DND-41 (cell line): ENCODE results near the gene FARP1.

Source experiments
- ATAC-seq: fragments of 200-7000 bp; cut with Tn5 transposase; 3 replicates; pipeline ENCODE4 v1.9.1; 2021; ENCODE audit warnings: low read depth; ENCODE audit not compliant: insufficient read depth
- DNase-seq: peaks from one replicate; pipeline ENCODE4 v3.0.0-alpha.2; 2020
- H2AFZ ChIP-seq: 2 replicates; pipeline ENCODE4 v1.6.0; 2012; ENCODE audit warnings: low read depth, low read length
- H3K27ac ChIP-seq: 2 replicates; pipeline ENCODE4 v1.5.1; 2012; ENCODE audit warnings: low read length, inconsistent platforms
- H3K27me3 ChIP-seq: fragments of 200-600 bp; sonication (generic); 2 replicates; pipeline ENCODE4 v1.6.0; 2012; ENCODE audit warnings: low read length, mild to moderate bottlenecking, inconsistent platforms; ENCODE audit not compliant: insufficient read depth, poor library complexity
- H3K36me3 ChIP-seq: 2 replicates; pipeline ENCODE4 v1.5.1; 2012; ENCODE audit warnings: low read length, inconsistent platforms; ENCODE audit not compliant: insufficient read depth
- H3K4me1 ChIP-seq: 2 replicates; pipeline ENCODE4 v1.5.1; 2012; ENCODE audit warnings: mild to moderate bottlenecking, low read length; ENCODE audit not compliant: insufficient read depth
- H3K4me2 ChIP-seq: 2 replicates; pipeline ENCODE4 v1.6.0; 2012; ENCODE audit warnings: mild to moderate bottlenecking, moderate library complexity, low read length, inconsistent platforms; ENCODE audit not compliant: insufficient read depth
- H3K4me3 ChIP-seq, 2 experiments: fragments of 200-600 bp in 1 of 2; shearing (Covaris generic) in 1 of 2; 2 replicates each; pipeline ENCODE4 v1.5.1; 2012 to 2016; ENCODE audit warnings: inconsistent platforms in 2 of 2, low read length in 2 of 2, mild to moderate bottlenecking in 2 of 2, low read depth in 1 of 2, moderate library complexity in 1 of 2
- H3K79me2 ChIP-seq: 2 replicates; pipeline ENCODE4 v1.6.0; 2012; ENCODE audit warnings: low read length, inconsistent platforms; ENCODE audit not compliant: insufficient read depth
- H3K9ac ChIP-seq: 2 replicates; pipeline ENCODE4 v1.6.0; 2012; ENCODE audit warnings: low read depth, mild to moderate bottlenecking, inconsistent platforms, low read length, moderate library complexity
- H3K9me3 ChIP-seq: 2 replicates; pipeline ENCODE4 v1.5.1; 2012; ENCODE audit warnings: low read length, moderate library complexity, mild to moderate bottlenecking, inconsistent platforms; ENCODE audit not compliant: insufficient read depth, severe bottlenecking
- H4K20me1 ChIP-seq: 2 replicates; pipeline ENCODE4 v1.6.0; 2012; ENCODE audit warnings: low read length; ENCODE audit not compliant: insufficient read depth
- EZH2 ChIP-seq: IDR thresholded peaks from 3 replicates; pipeline ENCODE4 v1.6.1; 2012; ENCODE audit warnings: borderline replicate concordance, low read depth, mild to moderate bottlenecking, moderate library complexity, low read length, inconsistent platforms; ENCODE audit not compliant: severe bottlenecking
- TF ChIP-seq, protein P1 (sequence below): IDR thresholded peaks from 2 replicates; pipeline ENCODE4 v1.5.1; 2012; ENCODE audit warnings: borderline replicate concordance, low read length, moderate library complexity, mild to moderate bottlenecking; ENCODE audit not compliant: poor library complexity, severe bottlenecking; ENCODE audit errors: extremely low read depth

Gene FARP1

DNA sequence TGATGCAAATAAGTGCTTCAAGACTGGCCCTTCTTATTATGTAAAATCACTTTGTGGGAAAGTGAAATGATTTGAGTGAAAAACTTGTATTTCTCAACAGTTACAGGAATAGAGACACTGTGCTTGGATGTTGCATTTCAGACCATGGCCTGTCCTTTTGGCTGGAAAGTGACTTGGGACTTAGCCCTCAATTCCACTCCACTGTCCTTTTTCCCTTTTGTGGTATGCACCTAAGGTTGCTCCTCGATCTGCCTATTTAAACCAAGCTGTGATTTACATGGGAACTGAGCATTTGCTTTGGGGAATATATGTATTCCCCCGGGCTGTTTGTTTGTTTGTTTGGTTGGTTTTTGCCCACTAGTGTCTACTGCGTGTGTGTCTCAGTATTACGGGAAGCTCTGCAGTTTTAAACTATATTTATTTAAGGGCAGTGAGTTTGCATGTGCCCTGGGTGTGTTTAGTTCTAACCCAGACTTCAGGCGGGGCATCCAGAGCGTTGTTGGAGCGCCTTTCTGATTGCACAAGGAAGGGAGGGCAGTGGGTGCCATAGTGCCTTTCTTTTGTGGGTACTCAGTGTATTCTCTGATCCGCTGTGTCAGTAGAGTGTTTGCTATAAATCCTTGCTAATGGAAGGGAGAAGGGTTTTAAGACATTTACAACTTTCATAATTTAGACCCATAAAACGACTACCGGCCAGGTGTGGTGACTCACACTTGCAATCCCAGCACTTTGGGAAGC, 52.3 kb downstream of the FARP1 start:
- no peak for ATAC-seq
- Histone ChIP-seq H3K36me3 (no peaks in the 10 kb centered on the region), H3K4me1 (no peaks in the 10 kb centered on the region), H3K9me3 (no peaks in the 10 kb centered on the region), H3K79me2 (no peaks in the 10 kb centered on the region), H3K9ac (no peak overlapping the region), H3K4me2 (no peak overlapping the region), H2AFZ (no peak overlapping the region), H3K27ac (no peak overlapping the region), H3K4me3 (no peak overlapping the region), H4K20me1 (no peaks in the 10 kb centered on the region), H3K27me3 (no peaks in the 10 kb centered on the region)
- no peak for DNase-seq
- no peak for TF ChIP-seq EZH2
- TF ChIP-seq, protein P1, sequence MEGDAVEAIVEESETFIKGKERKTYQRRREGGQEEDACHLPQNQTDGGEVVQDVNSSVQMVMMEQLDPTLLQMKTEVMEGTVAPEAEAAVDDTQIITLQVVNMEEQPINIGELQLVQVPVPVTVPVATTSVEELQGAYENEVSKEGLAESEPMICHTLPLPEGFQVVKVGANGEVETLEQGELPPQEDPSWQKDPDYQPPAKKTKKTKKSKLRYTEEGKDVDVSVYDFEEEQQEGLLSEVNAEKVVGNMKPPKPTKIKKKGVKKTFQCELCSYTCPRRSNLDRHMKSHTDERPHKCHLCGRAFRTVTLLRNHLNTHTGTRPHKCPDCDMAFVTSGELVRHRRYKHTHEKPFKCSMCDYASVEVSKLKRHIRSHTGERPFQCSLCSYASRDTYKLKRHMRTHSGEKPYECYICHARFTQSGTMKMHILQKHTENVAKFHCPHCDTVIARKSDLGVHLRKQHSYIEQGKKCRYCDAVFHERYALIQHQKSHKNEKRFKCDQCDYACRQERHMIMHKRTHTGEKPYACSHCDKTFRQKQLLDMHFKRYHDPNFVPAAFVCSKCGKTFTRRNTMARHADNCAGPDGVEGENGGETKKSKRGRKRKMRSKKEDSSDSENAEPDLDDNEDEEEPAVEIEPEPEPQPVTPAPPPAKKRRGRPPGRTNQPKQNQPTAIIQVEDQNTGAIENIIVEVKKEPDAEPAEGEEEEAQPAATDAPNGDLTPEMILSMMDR, result no peak

DNA sequence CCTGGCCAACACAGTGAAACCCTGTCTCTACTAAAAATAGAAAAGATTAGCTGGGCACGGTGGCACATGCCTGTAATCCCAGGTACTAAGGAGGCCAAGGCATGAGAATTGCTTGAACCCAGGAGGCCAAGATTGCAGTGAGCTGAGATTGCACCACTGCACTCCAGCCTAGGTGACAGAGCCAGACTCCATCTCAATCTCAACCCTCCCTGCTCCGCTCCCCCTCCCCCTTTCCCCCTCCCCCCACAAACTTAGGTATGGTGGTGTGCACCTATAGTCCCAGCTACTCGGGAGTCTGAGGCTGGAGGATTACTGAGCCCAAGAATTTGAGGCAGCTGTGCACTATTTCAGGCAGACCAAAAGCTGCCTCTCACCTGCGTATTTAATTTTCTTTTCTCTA, 55.8 kb downstream of the FARP1 start:
- TF ChIP-seq, protein P1, result no peak
- TF ChIP-seq EZH2, result no peak
- peaks cover 10% of the 10 kb centered on the region for H3K4me1 ChIP-seq
- ATAC-seq, result no peak
- H3K27ac ChIP-seq, result no peak overlapping the region
- DNase-seq, result no peak
- no peak overlapping the region for H2AFZ ChIP-seq
- no peaks in the 10 kb centered on the region for H3K79me2 ChIP-seq
- H3K9ac ChIP-seq, result no peak overlapping the region
- H3K4me3 ChIP-seq, result no peak overlapping the region
- H3K27me3 ChIP-seq, result no peaks in the 10 kb centered on the region
- H3K4me2 ChIP-seq, result no peak overlapping the region
- no peaks in the 10 kb centered on the region for H3K9me3 ChIP-seq
- H3K36me3 ChIP-seq, result no peaks in the 10 kb centered on the region
- no peaks in the 10 kb centered on the region for H4K20me1 ChIP-seq

DNA sequence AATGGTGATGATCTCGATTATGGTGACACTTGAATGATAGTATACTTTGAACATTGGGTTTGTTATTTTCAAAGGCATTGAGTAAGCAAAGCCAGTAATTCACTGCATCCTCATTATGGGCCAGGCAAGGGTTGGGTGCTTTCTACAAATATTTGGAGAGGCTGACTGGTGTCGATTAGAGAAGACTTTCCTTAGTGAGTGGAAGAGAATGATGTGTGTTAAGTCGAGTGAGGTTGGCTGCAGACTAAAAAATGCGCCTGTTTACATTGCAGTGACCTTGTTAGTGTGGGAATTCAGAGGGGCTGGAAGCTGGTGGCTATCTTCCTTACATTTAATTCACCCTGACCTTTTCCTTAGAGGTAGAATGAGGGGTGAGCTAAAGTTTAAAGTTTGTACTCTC, 56.6 kb downstream of the FARP1 start:
- H3K9me3 ChIP-seq, result no peaks in the 10 kb centered on the region
- no peak overlapping the region for H3K4me3 ChIP-seq
- ATAC-seq (no peak), DNase-seq (no peak)
- H4K20me1 ChIP-seq, result no peaks in the 10 kb centered on the region
- H2AFZ ChIP-seq, result no peak overlapping the region
- peaks cover 10% of the 10 kb centered on the region for H3K4me1 ChIP-seq
- no peaks in the 10 kb centered on the region for H3K79me2 ChIP-seq
- no peak overlapping the region for H3K4me2 ChIP-seq
- TF ChIP-seq, protein P1, result no peak
- no peak for TF ChIP-seq EZH2
- H3K27ac ChIP-seq, result no peak overlapping the region
- no peak overlapping the region for H3K9ac ChIP-seq
- no peaks in the 10 kb centered on the region for H3K27me3 ChIP-seq
- no peaks in the 10 kb centered on the region for H3K36me3 ChIP-seq
